Hepatic stellate cell (primary cell): ENCODE data around the gene ZFPL1.

Source experiments
- DNase-seq: peaks from one replicate; pipeline ENCODE4 v3.0.0; 2011; ENCODE audit warnings: low spot score

The ZFPL1 gene

DNA sequence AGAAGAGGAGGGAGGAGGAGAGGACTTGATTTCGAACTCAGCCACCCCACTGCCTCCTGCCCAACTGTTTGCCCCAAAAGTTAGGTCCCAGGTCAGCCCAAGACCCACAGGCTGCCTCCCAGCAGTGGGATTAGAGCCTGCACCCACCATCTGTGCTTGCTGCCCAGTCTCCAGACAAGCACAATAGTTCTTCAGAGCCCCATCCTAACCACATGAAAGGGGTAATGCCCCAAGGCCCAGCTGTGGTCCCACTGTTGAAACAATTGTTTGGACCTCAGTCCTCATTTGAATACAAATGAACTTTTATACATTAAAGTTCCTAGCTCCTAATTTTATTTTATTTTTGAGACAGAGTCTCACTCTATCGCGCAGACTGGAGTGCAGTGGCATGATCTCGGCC lies 6.6 kb downstream of the ZFPL1 start:
- DNase-seq = no peak

DNA sequence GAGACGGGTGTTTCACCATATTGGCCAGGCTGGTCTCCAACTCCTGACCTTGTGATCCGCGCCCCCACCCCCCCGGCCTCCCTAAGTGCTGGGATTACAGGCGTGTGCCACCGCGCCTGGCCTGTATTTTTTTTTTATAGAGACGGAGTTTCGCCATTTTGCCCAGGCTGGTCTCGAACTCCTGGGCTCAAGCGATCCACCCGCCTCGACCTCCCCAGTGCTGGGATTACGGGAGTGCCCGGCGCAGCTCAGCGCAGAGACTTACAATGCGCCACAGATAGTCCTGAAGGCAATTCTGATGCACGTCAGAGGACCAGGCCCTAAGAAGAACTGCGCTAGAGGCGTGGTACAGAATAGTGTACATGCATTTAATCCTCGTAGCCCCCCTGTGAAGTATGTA lies 11.4 kb downstream of the ZFPL1 start:
- no peak for DNase-seq

DNA sequence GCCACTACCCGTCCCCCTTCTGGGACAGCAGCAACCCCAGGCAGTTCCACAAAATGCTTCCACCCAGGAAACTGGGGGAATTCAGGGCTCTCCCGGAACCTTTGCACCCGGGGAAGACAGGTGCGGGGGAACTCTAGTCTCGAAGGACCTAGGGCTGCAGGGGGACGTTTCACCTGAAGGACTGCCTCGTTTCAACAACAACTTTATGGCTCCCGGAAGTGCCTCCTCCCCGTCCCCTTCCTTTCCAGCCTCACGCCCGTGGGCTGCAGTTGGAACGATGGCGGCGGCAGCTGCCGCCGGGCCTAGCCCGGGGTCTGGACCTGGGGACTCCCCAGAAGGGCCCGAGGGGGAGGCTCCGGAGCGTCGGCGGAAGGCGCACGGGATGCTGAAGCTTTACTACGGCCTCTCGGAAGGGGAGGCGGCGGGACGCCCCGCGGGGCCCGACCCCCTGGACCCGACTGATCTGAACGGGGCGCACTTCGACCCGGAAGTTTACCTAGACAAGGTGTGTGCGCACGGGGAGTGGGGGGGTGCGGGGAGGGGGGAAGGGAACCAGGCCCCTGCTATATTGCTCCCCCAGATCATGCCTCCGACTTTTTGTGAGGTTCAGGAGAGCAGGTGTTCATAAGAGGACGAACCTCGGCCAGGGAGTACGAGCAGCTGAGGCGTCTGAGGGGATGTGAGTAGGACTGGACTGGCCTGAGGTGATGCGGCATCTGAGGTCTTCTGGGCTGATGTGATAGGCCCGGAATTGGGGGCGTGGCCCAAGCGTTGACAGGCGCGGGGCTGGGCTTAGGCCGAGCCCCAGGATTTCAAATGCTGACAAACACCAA lies 12.2 kb downstream of the ZFPL1 start, which contains the start of gene VPS51:
TSS of gene VPS51 (plus strand) at position 241 of the 833 bp plus-strand sequence. CDS start at position 278, 37 bp downstream.
- peak; percentile 96 for DNase-seq

DNA sequence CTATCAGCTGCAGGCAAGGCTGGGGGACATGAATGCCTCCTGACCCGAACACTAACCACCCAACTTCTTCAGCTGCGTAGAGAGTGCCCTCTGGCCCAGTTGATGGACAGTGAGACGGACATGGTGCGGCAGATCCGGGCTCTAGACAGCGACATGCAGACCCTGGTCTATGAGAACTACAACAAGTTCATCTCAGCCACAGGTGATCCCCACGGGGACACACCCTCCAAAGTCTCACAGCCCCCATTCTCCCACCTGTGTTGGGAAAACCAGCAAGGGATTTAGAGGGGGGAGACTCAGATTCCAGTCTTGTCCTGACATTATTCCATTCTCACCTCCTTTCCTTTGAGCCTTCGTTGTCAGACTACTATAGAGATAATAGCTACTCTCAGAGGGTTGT lies 12.9 kb downstream of the ZFPL1 start:
- no peak for DNase-seq

DNA sequence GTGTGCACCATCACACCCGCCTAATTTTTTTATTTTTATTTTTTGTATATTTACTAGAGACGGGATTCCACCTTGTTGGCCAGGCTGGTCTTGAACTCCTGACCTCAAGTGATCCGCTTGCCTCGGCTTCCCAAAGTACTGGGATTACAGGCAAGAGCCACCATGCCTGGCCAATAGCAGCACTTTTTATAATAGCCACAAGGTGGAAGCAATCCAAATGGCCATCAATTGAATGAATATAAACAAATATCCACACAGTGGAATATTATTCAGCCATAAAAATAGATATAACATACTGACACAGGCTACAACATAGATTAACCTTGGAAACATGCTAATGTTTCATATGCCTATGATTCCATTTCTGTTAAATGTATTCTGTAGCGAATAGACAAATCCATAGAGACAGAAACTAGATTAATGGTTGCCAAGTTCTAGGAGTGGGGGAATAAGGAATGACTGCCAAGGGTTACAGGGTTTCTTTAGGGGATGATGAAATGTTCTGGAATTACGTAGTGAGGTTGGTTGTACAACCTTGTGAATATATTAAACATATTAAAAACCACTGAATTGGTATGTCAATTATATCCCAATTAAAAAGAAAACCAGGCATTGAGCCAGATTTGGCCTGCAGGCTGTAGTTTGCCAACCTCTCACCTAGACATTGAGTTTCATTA lies 16.8 kb downstream of the ZFPL1 start:
- DNase-seq = no peak

DNA sequence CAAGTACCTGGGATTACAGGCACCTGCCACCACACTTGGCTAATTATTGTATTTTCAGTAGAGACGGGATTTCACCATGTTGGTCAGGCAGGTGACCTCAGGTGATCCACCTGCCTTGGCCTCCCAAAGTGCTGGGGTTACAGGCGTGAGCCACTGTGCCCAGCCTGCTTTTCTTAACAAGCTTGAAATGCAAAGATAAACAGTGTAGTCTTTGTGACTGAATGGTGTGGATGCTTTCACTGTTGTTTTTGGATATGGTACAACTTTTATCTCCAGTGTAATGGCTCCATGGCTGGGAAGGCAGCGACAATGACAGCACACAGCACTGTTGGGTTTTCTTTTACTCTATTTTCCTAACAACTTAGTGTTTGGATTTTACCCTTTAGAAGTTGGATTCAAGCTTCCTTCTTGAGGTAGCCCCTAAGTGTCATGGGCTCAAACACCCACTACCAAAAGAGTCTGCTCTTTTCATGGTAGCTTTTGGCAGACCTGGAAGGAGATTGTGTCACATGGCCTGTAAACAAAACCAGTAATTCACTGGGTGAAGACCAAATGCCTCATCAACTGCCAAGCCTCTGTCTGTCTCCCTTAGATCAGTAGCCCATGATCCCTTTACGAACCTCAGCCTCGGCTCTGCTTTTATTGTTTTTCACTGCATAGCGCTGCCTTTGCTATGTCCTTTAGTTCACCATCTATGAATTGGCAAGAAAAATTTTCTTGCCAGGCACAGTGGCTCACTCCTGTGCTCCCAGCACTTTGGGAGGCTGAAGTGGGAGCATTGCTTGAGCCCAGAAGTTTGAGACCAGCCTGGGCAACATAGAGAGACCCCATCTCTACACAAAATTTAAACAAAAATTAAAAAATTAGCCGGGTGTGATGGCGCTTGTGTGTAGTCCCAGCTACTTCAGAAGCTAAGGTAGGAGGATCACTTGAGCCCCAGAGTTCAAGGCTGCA lies 18.4 kb downstream of the ZFPL1 start:
- no peak for DNase-seq

DNA sequence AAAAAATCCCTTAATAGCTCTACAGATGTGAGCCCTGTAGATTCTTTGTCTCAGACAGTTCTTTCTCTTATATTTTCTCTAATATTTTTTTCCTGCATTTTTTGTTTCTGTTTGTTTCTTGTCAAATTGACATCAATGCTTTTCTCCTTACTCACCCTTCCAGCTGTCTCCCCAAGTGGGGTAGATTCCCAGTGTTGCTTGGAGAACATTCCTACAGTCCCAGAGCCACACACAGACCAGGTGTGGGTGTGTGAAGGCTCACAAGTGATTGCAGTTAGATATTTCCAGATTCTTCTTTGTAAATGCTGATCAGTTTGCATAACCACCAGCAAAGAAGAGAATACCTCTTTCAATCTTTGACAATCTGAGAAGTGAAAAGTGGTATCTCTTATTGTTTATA lies 19.5 kb downstream of the ZFPL1 start:
- no peak for DNase-seq

DNA sequence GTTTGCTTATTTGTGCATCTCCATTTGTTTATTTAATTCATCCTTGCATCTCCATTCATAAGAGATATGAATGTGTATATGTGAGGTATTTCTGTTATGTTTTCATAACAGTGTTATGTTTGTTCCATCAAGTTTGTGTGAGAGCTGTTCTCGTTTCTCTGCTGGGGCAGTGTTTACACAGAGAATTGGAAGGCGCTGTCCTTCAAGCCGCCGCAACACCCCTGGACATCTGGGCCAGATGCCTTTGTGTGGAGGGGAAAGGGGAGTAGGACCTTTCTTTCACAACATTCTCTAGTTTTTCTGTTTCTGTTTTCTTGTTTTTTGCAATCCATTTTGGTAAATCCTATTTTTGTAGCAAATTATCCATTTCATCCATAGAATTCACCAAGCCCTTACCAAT lies 20.6 kb downstream of the ZFPL1 start:
- DNase-seq = no peak

DNA sequence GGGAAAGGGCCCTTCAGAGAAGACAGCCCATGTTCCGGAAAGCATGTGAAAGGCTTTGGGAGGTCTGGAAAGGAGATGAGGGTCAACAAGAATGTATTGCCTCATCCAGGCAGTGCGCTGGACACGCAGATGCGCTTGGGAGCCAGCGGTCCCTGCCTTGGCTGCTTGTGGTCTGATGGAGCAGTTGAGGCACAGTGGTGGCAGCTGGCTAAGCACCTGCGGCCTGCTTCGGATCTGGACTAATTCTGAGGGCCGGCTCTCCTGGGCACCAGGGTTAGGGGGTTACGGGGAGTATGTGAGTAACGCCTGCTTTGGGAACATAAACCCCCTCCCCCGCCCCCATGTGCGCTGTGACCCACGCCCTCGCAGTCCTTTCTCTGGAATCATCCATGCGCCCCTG lies 23.1 kb downstream of the ZFPL1 start:
- DNase-seq = no peak

DNA sequence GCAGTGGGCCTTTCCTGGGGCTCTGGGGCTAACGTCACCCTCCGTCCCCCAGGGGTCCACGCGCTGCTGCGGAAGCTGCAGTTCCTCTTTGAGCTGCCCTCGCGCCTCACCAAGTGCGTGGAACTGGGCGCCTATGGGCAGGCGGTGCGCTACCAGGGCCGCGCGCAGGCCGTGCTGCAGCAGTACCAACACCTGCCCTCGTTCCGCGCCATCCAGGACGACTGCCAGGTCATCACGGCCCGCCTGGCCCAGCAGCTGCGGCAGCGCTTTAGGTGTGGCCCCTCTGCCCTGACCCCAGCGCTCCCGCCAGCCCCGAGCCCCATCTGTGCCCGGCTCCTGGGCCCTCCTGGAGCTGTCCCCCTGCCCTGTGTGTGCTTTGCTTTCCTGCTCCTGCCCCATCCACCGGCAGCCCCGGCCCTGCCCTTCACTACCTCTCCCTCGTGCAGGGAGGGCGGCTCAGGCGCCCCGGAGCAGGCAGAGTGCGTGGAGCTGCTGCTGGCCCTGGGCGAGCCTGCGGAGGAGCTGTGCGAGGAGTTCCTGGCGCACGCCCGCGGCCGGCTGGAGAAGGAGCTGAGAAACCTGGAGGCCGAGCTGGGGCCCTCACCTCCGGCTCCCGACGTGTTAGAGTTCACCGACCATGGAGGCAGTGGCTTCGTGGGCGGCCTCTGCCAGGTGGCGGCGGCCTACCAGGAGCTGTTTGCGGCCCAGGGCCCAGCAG lies 23.9 kb downstream of the ZFPL1 start:
- no peak for DNase-seq

DNA sequence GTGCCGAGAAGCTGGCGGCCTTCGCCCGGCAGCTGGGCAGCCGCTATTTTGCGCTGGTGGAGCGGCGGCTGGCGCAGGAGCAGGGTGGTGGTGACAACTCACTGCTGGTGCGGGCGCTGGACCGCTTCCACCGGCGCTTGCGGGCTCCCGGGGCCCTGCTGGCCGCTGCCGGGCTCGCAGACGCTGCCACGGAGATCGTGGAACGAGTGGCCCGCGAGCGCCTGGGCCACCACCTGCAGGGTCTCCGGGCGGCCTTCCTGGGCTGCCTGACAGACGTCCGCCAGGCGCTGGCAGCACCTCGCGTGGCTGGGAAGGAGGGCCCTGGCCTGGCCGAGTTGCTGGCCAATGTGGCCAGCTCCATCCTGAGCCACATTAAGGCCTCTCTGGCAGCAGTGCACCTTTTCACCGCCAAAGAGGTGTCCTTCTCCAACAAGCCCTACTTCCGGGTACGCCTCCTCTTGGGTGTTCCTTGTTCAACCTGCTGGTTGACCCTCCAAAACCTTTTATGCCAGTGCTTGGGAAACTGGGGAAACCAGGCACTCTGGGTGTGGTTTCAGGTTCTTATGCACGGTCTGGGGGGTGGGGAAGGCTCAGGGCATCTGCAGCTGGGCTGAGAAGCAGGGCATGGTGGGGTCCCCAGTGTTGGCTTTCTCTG lies 24.6 kb downstream of the ZFPL1 start:
- DNase-seq = no peak

DNA sequence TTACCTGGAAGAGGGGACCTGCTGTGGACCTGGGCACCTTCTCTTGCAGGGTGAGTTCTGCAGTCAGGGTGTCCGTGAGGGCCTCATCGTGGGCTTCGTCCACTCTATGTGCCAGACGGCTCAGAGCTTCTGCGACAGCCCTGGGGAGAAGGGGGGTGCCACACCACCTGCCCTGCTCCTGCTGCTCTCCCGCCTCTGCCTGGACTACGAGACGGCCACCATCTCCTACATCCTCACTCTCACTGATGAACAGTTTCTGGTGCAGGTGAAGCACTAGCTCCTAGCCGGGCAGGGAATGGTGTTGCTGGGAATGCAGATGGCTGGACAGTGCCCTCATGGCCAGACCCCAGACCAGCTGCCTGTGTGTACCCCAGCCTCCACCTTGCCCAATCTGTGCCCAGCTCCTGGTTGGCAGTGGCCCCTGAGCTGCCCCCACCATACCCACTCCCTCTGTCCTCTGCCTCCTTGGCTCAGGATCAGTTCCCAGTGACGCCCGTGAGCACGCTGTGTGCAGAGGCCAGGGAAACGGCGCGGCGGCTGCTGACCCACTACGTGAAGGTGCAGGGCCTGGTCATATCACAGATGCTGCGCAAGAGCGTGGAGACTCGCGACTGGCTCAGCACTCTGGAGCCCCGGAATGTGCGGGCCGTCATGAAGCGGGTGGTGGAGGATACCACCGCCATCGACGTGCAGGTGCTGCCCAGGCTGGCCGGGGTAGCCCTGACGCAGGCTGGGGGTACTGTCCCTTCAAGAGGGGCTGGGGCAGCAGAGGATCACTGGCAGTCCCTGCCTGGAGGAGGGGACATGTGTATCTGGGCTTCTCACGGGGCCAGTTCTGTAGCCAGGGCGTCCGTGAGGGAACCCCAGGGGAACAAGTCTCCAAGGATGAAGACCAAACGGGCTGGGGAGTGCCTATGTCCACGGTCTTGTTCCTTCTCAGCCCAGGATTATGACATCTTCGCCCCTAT lies 25.5 kb downstream of the ZFPL1 start:
- no peak for DNase-seq

DNA sequence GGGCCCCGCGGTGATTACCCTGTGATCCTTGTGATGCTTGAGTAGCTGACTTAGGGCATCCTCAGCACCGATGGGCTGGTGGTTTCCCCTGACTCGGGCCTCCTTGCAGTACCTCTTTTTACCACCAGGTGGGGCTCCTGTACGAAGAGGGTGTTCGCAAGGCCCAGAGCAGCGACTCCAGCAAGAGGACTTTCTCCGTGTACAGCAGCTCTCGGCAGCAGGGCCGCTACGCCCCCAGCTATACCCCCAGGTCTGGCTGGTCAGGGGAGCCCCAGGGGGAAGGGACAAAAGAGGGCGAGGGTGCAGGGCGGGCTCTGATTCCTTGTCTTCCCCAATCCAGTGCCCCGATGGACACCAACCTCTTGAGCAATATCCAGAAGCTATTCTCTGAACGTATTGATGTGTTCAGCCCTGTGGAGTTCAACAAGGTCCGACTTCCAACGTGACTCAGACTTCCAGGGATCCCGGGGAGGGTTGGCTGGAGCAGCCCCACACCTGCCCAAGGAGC lies 26.4 kb downstream of the ZFPL1 start:
- peak; percentile 91 for DNase-seq

DNA sequence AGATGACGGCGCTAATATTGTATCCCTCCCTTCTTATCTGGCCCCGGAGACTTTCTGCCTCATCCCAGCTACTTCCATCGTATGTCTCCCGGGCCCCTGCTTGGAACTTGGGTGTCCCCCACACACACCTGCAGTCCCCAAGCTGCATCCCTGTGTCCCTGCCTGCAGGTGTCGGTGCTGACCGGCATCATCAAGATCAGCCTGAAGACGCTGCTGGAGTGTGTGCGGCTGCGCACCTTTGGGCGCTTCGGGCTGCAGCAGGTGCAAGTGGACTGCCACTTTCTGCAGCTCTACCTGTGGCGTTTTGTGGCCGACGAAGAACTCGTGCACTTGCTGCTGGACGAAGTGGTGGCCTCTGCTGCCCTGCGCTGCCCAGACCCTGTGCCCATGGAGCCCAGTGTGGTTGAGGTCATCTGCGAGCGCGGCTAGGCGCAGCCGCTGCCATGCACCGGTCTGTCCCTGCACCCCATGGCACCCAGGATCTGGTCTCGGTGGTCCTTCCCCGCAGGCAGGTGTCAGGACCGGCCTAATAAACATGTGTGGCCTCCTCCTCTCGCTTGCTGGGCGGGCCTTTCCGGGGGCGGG lies 27.2 kb downstream of the ZFPL1 start:
- DNase-seq = no peak

DNA sequence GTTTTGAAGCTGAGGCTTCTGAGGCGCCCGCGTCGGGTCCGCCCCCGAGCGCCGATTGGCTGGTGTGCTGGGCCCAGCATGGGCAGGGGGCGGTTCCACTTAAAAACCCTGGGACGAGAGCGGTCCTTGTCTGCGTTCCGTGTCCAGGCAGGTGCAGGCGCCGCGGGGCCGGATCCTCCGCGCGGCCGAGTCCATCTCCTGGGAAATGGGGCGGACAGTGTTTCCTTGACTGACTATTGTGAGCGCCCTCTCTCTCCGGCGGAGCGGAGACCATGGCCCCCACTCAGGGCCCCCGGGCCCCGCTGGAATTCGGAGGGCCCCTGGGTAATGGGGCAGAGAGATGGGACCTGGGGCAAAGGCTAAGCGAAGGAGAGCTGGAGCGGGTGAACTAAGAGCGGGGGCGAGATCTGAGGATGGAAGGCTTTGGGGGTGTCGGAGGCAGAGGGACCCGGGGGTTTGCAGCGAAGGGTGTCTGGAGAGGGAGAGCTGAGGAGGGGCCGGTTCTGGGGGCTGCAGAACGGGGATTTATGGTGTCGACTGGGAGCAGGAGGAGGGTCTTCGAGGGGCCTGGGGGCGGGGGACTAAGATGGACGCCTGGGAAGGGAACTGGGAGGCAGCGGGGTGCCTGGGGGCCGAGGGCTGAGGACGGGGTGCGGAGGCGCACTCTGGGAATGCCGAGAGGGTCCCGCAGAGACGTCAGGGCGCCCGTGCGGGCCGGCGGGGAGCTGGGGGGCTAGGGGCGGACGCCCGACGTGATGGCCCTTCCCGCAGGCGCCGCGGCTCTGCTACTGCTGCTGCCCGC lies 27.9 kb downstream of the ZFPL1 start, which contains the start of gene TM7SF2:
TSS of gene TM7SF2 (plus strand) at position 129 of the 802 bp plus-strand sequence. CDS start at position 273, 144 bp downstream.
- peak; percentile 98 for DNase-seq

DNA sequence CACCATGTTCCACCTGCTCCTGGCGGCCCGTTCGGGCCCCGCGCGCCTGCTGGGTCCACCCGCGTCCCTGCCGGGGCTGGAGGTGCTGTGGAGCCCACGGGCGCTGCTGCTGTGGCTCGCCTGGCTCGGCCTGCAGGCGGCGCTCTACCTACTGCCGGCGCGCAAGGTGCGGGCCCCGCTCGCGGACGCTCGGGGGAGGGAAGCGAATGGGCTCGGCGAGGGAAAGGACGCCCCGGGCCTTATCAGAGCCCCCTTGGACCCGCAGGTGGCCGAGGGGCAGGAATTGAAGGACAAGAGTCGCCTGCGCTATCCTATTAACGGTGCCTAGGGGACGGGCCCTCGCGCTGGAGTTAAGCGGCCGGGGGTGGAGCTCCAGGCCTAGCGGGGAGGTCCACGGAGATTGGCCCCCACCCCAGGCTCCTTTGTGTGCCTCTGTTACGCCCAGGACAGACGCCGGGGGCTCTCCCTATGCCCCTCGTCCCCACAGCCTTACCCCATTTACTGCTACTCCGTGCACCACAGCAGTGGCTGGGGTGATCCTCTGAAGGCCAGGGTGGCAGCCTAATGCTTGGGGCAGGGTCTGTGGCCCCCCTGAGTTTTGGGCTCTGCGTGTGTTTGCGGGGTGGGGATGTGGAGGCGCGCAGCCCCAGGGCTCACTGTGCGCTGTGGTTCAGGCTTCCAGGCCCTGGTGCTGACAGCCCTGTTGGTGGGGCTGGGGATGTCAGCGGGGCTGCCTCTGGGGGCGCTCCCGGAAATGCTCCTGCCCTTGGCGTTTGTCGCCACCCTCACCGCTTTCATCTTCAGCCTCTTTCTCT lies 28.7 kb downstream of the ZFPL1 start:
- DNase-seq = peak; percentile 71

DNA sequence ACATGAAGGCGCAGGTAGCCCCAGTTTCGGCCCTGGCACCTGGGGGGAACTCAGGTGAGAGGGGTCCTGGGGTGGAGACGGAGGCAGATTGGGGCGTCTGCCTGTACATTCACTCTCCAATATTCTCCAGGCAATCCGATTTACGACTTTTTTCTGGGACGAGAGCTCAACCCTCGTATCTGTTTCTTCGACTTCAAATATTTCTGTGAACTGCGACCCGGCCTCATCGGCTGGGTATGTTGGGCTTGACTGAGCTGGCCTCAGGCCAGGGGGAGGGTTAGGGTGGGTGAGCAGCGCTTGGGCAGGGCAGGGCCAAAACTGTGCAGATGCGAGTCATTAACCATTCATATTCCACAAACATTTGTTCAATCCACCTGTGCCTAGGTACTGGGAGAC lies 29.3 kb downstream of the ZFPL1 start:
- DNase-seq = no peak
